HCT116 (cell line): Measurements from ENCODE around the gene ZNRF2. TPM values are rescaled to one million over a fixed set of nuclear protein-coding genes. Genes with fewer than 3 reads are reported as not detected.

Experiments
- ATAC-seq: fragments of 200-7000 bp; cut with Tn5 transposase; 2 replicates; pipeline ENCODE4 v1.9.1; 2020; ENCODE audit warnings: mild to moderate bottlenecking, moderate library complexity
- BruUV-seq: library from RNA; stranded (reverse); fragments of 400-500 nt; replicated peaks from 2 replicates; lab custom pipeline; 2021; lab: Mats Ljungman, UMichigan
- CTCF ChIA-PET: fragments of 300-600 bp; sonication (Branson Sonifier 250); formaldehyde crosslinking; loops from one replicate; lab custom pipeline; 2021; ENCODE audit warnings: antibody characterized with exemption; lab: Charles Lee
- POLR2A ChIA-PET: fragments of 300-600, 350-600 bp; sonication (Branson Sonifier 250); formaldehyde crosslinking; loops from one replicate; lab custom pipeline; 2021; ENCODE audit warnings: antibody characterized with exemption; lab: Charles Lee
- RAD21 ChIA-PET, 2 experiments: fragments of 300-600 bp; sonication (Branson Sonifier 250); formaldehyde crosslinking; loops; one replicate each; lab custom pipeline; 2023; ENCODE audit warnings: low total read pairs in 2 of 2; ENCODE audit not compliant: uncharacterized antibody in 2 of 2, unreplicated experiment in 2 of 2, low non-redundant PET in 1 of 2; lab: Charles Lee
- DNase-seq: peaks from one replicate; pipeline ENCODE4 v3.0.0-alpha.2; 2010; ENCODE audit warnings: low read depth, low spot score
- H2AFZ ChIP-seq: fragments of 200-600 bp; shearing (Covaris generic), sonication (generic); 2 replicates; pipeline ENCODE4 v1.6.1; 2017; ENCODE audit warnings: low read depth, mixed run types, mixed read lengths, antibody characterized with exemption, low read length; ENCODE audit not compliant: poor library complexity, severe bottlenecking
- H3K27ac ChIP-seq: 2 replicates; pipeline ENCODE4 v1.5.1; 2012; ENCODE audit warnings: low read depth, low read length
- H3K27me3 ChIP-seq: fragments of 200-600 bp; sonication (generic); 2 replicates; pipeline ENCODE4 v1.6.1; 2016; ENCODE audit warnings: mixed run types, low read length, mixed read lengths; ENCODE audit not compliant: insufficient read depth
- H3K36me3 ChIP-seq, 2 experiments: fragments of 200-500 bp in 1 of 2; fragments of 200-600 bp in 1 of 2; sonication (Bioruptor generic) in 1 of 2; sonication (generic) in 1 of 2; 2 replicates each; pipeline versions ENCODE4 v1.5.1 to v1.6.1; 2014 to 2016; ENCODE audit warnings: low read length in 2 of 2, inconsistent platforms in 1 of 2, mixed read lengths in 1 of 2, mixed run types in 1 of 2; ENCODE audit not compliant: insufficient read depth in 2 of 2, control insufficient read depth in 1 of 2
- H3K4me1 ChIP-seq, 2 experiments: fragments of 200-600 bp in 1 of 2; sonication (generic) in 1 of 2; 2 replicates each; pipeline versions ENCODE4 v1.5.1 to v1.6.1; 2012 to 2017; ENCODE audit warnings: low read length in 2 of 2, inconsistent platforms in 1 of 2, mild to moderate bottlenecking in 1 of 2, mixed read lengths in 1 of 2, mixed run types in 1 of 2, moderate library complexity in 1 of 2; ENCODE audit not compliant: insufficient read depth in 2 of 2, control insufficient read depth in 1 of 2
- H3K4me2 ChIP-seq: fragments of 200-600 bp; sonication (generic); 2 replicates; pipeline ENCODE4 v1.6.1; 2017; ENCODE audit warnings: mixed run types, low read length, mixed read lengths
- H3K4me3 ChIP-seq, 2 experiments: fragments of 200-600 bp in 1 of 2; sonication (generic) in 1 of 2; replicated peaks in 1 of 2; 2 replicates each; pipeline ENCODE4 v1.5.1; 2011 to 2016; ENCODE audit warnings: low read length in 2 of 2, control low read depth in 1 of 2, low read depth in 1 of 2, mild to moderate bottlenecking in 1 of 2, mixed read lengths in 1 of 2, mixed run types in 1 of 2
- H3K79me2 ChIP-seq: fragments of 200-600 bp; sonication (generic); 2 replicates; pipeline ENCODE4 v1.6.1; 2017; ENCODE audit warnings: mild to moderate bottlenecking, mixed run types, low read length, moderate library complexity, mixed read lengths; ENCODE audit not compliant: insufficient read depth
- H3K9ac ChIP-seq: fragments of 200-600 bp; sonication (generic); 2 replicates; pipeline ENCODE4 v1.6.1; 2016; ENCODE audit warnings: low read length, mixed read lengths
- H3K9me2 ChIP-seq: fragments of 200-600 bp; sonication (generic), shearing (Covaris generic); 2 replicates; pipeline ENCODE4 v1.6.1; 2017; ENCODE audit warnings: mixed run types, mild to moderate bottlenecking, moderate library complexity; ENCODE audit not compliant: insufficient read depth
- H3K9me3 ChIP-seq, 2 experiments: fragments of 200-500 bp in 1 of 2; fragments of 200-600 bp in 1 of 2; sonication (Bioruptor generic) in 1 of 2; sonication (generic) in 1 of 2; 2 replicates each; pipeline ENCODE4 v1.6.1; 2014 to 2017; ENCODE audit warnings: low read length in 2 of 2, mixed read lengths in 2 of 2, inconsistent platforms in 1 of 2, low read depth in 1 of 2, mild to moderate bottlenecking in 1 of 2, mixed run types in 1 of 2, moderate library complexity in 1 of 2; ENCODE audit not compliant: control insufficient read depth in 1 of 2, insufficient read depth in 1 of 2
- H4K20me1 ChIP-seq: fragments of 200-600 bp; sonication (generic), shearing (Covaris generic); 2 replicates; pipeline ENCODE4 v1.6.1; 2017; ENCODE audit warnings: mixed run types, mild to moderate bottlenecking, moderate library complexity; ENCODE audit not compliant: insufficient read depth
- CEBPB ChIP-seq: IDR thresholded peaks from 2 replicates; pipeline ENCODE4 v1.6.1; 2012; ENCODE audit warnings: low read depth
- CTCF ChIP-seq, 3 experiments: fragments of 200-600 bp in 1 of 3; sonication (generic) in 1 of 3; IDR thresholded peaks in 2 of 3; conservative IDR thresholded peaks in 1 of 3; 2 replicates each; pipeline ENCODE4 v1.5.1; 2012 to 2017; ENCODE audit warnings: low read depth in 2 of 3, low read length in 2 of 3, antibody characterized with exemption in 1 of 3, borderline replicate concordance in 1 of 3, control low read depth in 1 of 3, mild to moderate bottlenecking in 1 of 3, mixed read lengths in 1 of 3, mixed run types in 1 of 3, moderate library complexity in 1 of 3; ENCODE audit not compliant: insufficient read depth in 1 of 3
- EGR1 ChIP-seq: IDR thresholded peaks from 2 replicates; pipeline ENCODE4 v1.6.1; 2012; ENCODE audit warnings: low read depth
- EZH2 ChIP-seq: fragments of 200-600 bp; sonication (generic); IDR thresholded peaks from 2 replicates; pipeline ENCODE4 v1.6.1; 2017; ENCODE audit warnings: antibody characterized with exemption, mixed run types
- EZH2phosphoT487 ChIP-seq: fragments of 200-600 bp; IDR thresholded peaks from 2 replicates; pipeline ENCODE4 v1.6.1; 2018; ENCODE audit warnings: antibody characterized with exemption, borderline replicate concordance
- FOSL1 ChIP-seq: IDR thresholded peaks from 2 replicates; pipeline ENCODE4 v1.6.1; 2012; ENCODE audit warnings: low read depth
- JUND ChIP-seq: IDR thresholded peaks from 2 replicates; pipeline ENCODE4 v1.6.1; 2012
- MAX ChIP-seq: IDR thresholded peaks from 2 replicates; pipeline ENCODE4 v1.6.1; 2012
- POLR2A ChIP-seq: IDR thresholded peaks from 2 replicates; pipeline ENCODE4 v1.7.0; 2011; ENCODE audit warnings: borderline replicate concordance; ENCODE audit not compliant: insufficient read depth, insufficient read length; ENCODE audit errors: extremely low read depth
- POLR2AphosphoS5 ChIP-seq: IDR thresholded peaks from 2 replicates; pipeline ENCODE4 v1.6.1; 2011; ENCODE audit warnings: mild to moderate bottlenecking, low read depth, low read length, moderate library complexity
- RAD21 ChIP-seq: IDR thresholded peaks from 2 replicates; pipeline ENCODE4 v1.6.1; 2012; ENCODE audit warnings: low read depth, mild to moderate bottlenecking
- SP1 ChIP-seq: IDR thresholded peaks from 2 replicates; pipeline ENCODE4 v1.6.1; 2012; ENCODE audit warnings: low read depth
- SRF ChIP-seq: IDR thresholded peaks from 2 replicates; pipeline ENCODE4 v1.6.1; 2012; ENCODE audit warnings: low read depth
- TCF7L2 ChIP-seq: IDR thresholded peaks from 2 replicates; pipeline ENCODE4 v1.7.0; 2011; ENCODE audit warnings: borderline replicate concordance, inconsistent platforms; ENCODE audit not compliant: insufficient read depth, insufficient read length; ENCODE audit errors: extremely low read depth
- YY1 ChIP-seq: IDR thresholded peaks from 2 replicates; pipeline ENCODE4 v1.6.1; 2011; ENCODE audit warnings: low read length, low read depth, moderate library complexity, mild to moderate bottlenecking; ENCODE audit not compliant: insufficient replicate concordance; ENCODE audit errors: extremely low read depth
- ZFX ChIP-seq: fragments of 450-650 bp; IDR thresholded peaks from 2 replicates; pipeline ENCODE4 v1.6.1; 2017
- intact Hi-C: fragments of 100-400 bp; cut with micrococcal nuclease; formaldehyde crosslinking; loops from 2 replicates; pipeline ENCODE4 v1.10.0; 2022
- total RNA-seq: library from RNA; stranded (reverse); gene quantifications from one replicate; pipeline ENCODE4 v1.2.1, GENCODE V29; 2021; ENCODE audit not compliant: unreplicated experiment
- TF ChIP-seq, protein P1 (sequence below): IDR thresholded peaks from 2 replicates; pipeline ENCODE4 v1.6.1; 2011; ENCODE audit warnings: mild to moderate bottlenecking, low read length, moderate library complexity; ENCODE audit not compliant: insufficient replicate concordance; ENCODE audit errors: extremely low read depth

Gene ZNRF2
- total RNA-seq, 1 experiment from 2014 or later, result 10.2 TPM

- intact Hi-C loops, result no loop called here
- RAD21 ChIA-PET, result no interaction called here
- no TSS peak for BruUV-seq
- H3K9ac ChIP-seq, result no peak overlapping the region
- POLR2A ChIA-PET, result no interaction called here
- H3K27me3 ChIP-seq, result no peaks in the 10 kb centered on the region
- no peak overlapping the region for H3K4me2 ChIP-seq
- TF ChIP-seq EGR1 (no peak), POLR2A (no peak), CTCF (IDR thresholded peaks at IDR 0.05 in 2 of 3, conservative IDR thresholded peaks at IDR 0.05 in 1 of 3; ENCODE audit: borderline replicate concordance in 1 of 3, insufficient read depth in 1 of 3, low read depth in 2 of 3, low read length in 2 of 3) (no peak), SP1 (no peak), MAX (no peak), EZH2phosphoT487 (no peak), SRF (no peak), FOSL1 (no peak), TCF7L2 (no peak), JUND (no peak), ZFX (no peak), CEBPB (no peak), YY1 (no peak), EZH2 (no peak), POLR2AphosphoS5 (no peak), RAD21 (no peak)
- TF ChIP-seq, protein P1, sequence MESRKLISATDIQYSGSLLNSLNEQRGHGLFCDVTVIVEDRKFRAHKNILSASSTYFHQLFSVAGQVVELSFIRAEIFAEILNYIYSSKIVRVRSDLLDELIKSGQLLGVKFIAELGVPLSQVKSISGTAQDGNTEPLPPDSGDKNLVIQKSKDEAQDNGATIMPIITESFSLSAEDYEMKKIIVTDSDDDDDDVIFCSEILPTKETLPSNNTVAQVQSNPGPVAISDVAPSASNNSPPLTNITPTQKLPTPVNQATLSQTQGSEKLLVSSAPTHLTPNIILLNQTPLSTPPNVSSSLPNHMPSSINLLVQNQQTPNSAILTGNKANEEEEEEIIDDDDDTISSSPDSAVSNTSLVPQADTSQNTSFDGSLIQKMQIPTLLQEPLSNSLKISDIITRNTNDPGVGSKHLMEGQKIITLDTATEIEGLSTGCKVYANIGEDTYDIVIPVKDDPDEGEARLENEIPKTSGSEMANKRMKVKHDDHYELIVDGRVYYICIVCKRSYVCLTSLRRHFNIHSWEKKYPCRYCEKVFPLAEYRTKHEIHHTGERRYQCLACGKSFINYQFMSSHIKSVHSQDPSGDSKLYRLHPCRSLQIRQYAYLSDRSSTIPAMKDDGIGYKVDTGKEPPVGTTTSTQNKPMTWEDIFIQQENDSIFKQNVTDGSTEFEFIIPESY, result no peak
- H3K9me3 ChIP-seq, result no peaks in the 10 kb centered on the region
- no peak overlapping the region for H3K4me3 ChIP-seq
- no peak overlapping the region for H3K27ac ChIP-seq
- no peaks in the 10 kb centered on the region for H3K36me3 ChIP-seq
- H3K4me1 ChIP-seq, result no peaks in the 10 kb centered on the region
- no peaks in the 10 kb centered on the region for H4K20me1 ChIP-seq
- no peak for DNase-seq
- CTCF ChIA-PET, result no interaction called here
- ATAC-seq, result no peak
- H3K79me2 ChIP-seq, result no peaks in the 10 kb centered on the region
- H2AFZ ChIP-seq, result no peak overlapping the region
- H3K9me2 ChIP-seq, result no peaks in the 10 kb centered on the region
These were observed 85.5 kb downstream of the ZNRF2 start for GRCh38 chr7:30369879-30370278.
